Coronary artery (tissue), 2 donors: ENCODE data around the gene SAMD8.
"Not testable (repeated sequence)": the region's sequence is repeated elsewhere in the genome, so short reads cannot be mapped to it uniquely, and the experiment has no call there.

Source experiments
- DNase-seq: peaks from one replicate; pipeline ENCODE4 v3.0.0-alpha.2; 2017; ENCODE audit warnings: low spot score
- H3K27ac ChIP-seq, 2 donors: fragments of 200-600 bp; sonication (generic); one replicate each; pipeline ENCODE4 v1.5.1; 2016 to 2019
- H3K4me3 ChIP-seq: fragments of 200-600 bp; sonication (generic); 2 replicates; pipeline ENCODE4 v1.5.1; 2016; ENCODE audit warnings: mild to moderate bottlenecking, moderate library complexity
- TF ChIP-seq, protein P1 (sequence below): fragments of 200-600 bp; sonication (generic); IDR thresholded peaks from one replicate; pipeline ENCODE4 v1.5.1; 2019; ENCODE audit warnings: antibody characterized with exemption

SAMD8 gene

DNA sequence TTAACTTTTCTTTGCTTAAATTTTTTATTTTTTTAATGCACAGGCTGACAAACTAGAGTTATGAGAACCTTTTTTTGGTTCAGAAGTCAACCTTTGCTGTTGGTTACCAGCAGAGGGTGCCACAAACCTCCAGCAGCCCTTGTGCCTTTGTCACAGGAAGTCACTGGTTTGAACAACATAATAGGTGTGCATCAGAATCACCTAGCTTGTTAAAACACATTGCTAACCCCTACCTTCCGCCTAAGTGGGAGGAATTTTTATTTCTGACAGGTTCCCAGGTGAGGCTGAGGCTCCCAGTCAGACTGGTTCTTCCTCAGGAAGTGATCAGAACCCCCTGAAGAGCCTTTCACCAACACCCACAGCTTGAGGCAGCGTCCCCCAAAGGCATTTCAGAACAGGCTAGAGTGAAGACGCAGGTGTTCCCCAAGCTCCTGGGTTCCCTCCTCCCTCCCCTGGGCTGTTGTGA, 76.5 kb downstream of the SAMD8 start:
- DNase-seq, result no peak
- Histone ChIP-seq H3K4me3 (no peak overlapping the region), H3K27ac (no peak overlapping the region)
- TF ChIP-seq, protein P1, sequence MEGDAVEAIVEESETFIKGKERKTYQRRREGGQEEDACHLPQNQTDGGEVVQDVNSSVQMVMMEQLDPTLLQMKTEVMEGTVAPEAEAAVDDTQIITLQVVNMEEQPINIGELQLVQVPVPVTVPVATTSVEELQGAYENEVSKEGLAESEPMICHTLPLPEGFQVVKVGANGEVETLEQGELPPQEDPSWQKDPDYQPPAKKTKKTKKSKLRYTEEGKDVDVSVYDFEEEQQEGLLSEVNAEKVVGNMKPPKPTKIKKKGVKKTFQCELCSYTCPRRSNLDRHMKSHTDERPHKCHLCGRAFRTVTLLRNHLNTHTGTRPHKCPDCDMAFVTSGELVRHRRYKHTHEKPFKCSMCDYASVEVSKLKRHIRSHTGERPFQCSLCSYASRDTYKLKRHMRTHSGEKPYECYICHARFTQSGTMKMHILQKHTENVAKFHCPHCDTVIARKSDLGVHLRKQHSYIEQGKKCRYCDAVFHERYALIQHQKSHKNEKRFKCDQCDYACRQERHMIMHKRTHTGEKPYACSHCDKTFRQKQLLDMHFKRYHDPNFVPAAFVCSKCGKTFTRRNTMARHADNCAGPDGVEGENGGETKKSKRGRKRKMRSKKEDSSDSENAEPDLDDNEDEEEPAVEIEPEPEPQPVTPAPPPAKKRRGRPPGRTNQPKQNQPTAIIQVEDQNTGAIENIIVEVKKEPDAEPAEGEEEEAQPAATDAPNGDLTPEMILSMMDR, result peak; percentile 50

DNA sequence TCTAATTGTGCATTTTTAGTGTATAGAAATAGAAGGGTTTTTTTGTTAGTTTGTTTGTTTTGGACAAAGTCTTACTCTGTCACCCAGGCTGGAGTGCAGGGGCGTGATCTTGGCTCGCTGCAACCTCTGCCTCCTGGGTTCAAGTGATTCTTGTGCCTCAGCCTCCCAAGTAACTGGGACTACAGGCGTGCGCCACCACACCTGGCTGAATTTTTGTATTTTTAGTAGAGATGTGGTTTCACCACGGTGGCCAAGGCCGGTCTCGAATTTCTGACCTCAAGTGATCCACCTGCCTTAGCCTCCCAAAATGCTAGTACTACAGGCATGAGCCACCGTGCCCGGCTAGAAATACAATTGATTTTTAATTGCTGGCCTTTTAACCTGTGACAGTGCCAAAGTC, 77.1 kb downstream of the SAMD8 start:
- not testable (repeated sequence) for H3K4me3 ChIP-seq, DNase-seq, H3K27ac ChIP-seq

DNA sequence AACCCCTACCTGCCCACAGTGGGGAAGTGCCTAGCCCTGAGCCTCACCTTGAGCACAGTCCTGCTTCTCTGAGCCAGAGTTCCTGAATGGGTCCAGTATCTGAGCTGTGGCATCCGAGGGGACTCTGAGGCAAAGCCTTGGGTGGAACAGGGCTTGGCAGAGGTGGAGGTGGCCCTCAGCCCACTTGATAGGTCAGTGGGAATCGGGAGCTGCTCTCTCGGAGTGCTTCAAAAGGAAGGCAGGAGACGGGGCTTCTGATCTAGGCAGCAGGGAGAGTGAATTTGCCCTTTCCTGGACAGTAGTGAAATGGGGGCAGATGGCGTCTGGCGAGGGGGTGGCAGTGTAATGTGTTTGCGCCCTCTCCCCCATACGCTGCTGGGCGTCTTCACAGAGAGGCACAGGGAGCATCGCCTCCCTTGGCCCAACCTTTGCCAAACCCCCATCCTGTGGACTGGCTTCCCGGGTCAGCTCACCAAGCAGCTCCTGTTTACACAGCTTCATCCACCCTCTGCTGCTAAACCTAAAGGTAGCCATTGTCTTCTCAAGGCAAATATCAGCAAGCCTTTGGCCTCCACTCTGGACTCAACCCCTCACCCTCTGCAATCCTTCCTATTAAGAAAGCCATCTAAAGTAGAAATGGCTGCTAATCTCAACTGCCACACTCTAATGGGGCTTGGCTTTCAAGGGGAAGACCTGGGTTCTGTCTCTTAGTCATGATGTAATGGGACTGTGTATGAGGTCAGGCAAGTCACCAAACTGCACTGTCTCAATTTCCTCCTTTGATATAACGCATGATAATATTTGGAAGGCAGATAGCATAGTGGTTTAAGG, 78.0 kb downstream of the SAMD8 start:
- Histone ChIP-seq H3K27ac (no peak overlapping the region), H3K4me3 (no peak overlapping the region)
- TF ChIP-seq, protein P1, result no peak
- no peak for DNase-seq

DNA sequence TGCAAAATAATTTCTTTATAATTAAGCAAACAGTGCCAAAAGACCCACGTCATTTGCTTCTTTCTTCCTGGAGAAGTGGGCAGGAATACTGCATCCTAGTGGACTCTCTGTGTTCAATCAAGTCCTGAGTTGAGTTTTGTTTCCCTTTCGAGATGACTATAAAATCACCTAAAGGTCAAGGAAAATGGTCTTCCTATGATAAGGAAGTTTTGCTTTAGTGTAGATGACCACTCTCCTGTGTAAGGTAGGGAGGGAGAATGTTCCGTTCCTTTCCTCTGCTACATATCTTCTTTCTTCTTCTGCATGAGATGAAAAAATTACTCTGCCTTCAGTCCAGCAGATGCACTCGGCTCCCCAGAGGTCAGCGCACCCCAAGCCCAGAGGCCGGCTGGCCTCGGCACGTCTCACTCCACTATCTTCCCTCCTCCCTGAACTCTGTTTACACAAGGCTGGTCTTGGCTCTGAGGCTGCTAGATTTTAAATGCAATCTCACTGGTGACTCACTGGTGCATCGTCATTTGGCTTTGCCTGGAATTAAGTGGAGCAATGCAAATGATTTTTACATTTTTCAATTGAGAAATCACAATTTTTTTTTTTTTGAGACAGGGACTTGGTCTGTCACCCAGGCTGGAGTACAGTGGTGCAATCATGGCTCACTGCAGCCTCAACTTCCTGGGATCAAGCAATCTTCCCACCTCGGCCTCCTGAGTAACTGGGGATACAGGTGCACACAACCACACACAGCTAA, 80.5 kb downstream of the SAMD8 start:
- peak; percentile 78 for DNase-seq
- H3K4me3 ChIP-seq, result peak overlapping the region; percentile 43
- TF ChIP-seq, protein P1, result no peak
- peak overlapping the region; percentile 1 to 74 for H3K27ac ChIP-seq

DNA sequence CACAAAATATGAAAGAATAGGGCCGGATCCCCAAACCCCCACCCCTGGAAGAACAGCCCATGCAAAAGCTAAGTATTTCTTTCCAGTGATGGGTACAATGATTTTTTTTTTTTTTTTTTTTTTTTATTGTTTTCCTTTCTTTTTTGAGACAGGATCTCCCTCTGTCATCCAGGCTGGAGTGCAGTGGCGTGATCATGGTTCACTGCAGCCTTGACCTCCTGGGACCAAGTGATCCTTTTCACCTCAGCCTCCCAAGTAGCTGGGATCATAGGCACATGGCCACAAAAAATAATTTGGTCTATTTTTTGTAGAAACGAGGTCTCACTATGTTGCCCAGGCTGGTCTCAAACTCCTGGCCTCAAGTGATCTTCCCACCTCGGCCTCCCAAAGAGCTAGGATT, 83.2 kb downstream of the SAMD8 start:
- not testable (repeated sequence) for H3K27ac ChIP-seq, DNase-seq, H3K4me3 ChIP-seq

DNA sequence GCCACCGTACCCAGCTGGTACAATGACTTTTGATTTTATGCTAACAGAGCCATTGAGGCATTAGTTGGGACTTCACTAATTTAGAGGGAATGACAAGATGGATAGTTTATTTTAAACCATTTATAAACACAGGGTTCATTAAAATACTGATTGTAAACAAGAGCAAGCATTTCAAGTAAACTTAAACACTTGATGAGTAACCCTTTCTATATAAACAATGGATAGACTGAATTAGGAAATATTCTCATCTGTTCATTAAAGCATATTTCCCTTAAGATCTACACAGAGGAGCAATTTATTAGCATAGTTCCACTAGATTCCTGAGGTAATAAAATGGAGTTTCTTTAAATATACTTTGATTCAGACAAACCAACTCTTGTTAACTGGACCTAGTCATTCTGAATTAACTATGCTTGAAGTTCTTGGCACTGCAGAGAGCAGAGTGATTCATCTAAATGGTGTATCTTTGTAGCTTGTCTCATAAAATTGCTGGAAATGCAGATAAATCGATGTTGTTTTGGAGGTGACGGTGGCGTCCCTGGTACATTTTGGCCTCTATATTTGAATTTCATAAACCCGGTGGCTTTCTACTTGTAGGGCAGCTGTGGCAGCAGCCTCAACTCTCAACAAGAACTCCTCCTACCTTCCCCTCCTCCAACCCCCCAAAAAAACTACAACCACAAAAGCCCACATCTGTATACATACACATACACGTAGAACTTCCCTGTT, 83.7 kb downstream of the SAMD8 start:
- TF ChIP-seq, protein P1, result no peak
- Histone ChIP-seq H3K4me3 (no peak overlapping the region), H3K27ac (no peak overlapping the region)
- no peak for DNase-seq

DNA sequence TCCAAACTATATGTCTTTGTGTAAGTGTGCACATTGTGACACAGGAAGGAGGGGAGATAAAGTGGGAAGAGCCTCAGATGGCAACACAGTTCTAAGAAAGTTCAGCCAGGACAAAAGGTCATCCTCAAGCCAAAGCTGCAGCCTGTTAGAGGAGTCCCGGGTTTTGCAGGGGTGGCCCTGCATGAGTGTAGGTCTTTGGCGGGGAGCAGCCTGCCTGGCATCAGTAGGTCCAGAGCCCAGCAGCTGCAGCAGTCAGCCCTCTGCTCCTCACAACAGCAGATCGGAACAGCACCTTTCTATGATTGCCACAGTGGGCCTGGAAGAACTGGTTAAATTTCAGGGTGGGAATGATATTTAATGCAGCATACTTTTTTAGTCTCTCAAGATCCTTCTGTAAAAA, 85.6 kb downstream of the SAMD8 start:
- TF ChIP-seq, protein P1, result no peak
- DNase-seq, result no peak
- H3K27ac ChIP-seq, result no peak overlapping the region
- H3K4me3 ChIP-seq, result no peak overlapping the region
